Fibroblast of lung (primary cell): ENCODE data around the gene GTF2H1.

Experiments
- CTCF ChIP-seq, 2 donors: IDR thresholded peaks in 1 of 2; conservative IDR thresholded peaks in 1 of 2; 1 replicate in 1 of 2; 2 replicates in 1 of 2; pipeline ENCODE4 v1.5.1; 2011 to 2012; ENCODE audit warnings: low read length in 2 of 2, control low read depth in 1 of 2, inconsistent platforms in 1 of 2, low read depth in 1 of 2, mild to moderate bottlenecking in 1 of 2
- EZH2 ChIP-seq: IDR thresholded peaks from 2 replicates; pipeline ENCODE4 v1.5.1; 2012; ENCODE audit warnings: low read length, control low read depth, mild to moderate bottlenecking; ENCODE audit errors: missing control alignments

- TF ChIP-seq CTCF (conservative IDR thresholded peaks at IDR 0.05 in 1 of 2, IDR thresholded peaks at IDR 0.05 in 1 of 2; ENCODE audit: low read depth in 1 of 2, low read length in 2 of 2): no peak
- TF ChIP-seq EZH2: no peak
These were observed 52.6 kb downstream of the GTF2H1 start for GRCh38 chr11:18374956-18375355.
